ENCODE results near the gene NOX5.

DNA sequence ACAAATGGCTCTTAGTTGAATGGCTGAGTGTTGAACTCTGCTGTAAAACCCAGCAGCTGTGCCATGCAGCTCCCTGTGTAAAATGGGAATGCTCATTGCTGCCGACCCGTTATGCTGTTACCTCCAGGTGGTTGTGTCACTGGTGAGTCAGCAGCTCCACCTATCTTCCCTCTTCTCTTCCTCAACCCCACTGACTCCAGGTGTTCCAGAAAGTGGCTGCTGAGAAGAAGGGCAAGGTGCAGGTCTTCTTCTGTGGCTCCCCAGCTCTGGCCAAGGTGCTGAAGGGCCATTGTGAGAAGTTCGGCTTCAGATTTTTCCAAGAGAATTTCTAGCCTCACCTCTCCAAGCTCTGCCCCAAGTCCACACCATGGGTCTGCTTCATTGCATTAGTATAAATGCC is 41.9 kb downstream of the NOX5 start:
- TF ChIP-seq, protein P1, sequence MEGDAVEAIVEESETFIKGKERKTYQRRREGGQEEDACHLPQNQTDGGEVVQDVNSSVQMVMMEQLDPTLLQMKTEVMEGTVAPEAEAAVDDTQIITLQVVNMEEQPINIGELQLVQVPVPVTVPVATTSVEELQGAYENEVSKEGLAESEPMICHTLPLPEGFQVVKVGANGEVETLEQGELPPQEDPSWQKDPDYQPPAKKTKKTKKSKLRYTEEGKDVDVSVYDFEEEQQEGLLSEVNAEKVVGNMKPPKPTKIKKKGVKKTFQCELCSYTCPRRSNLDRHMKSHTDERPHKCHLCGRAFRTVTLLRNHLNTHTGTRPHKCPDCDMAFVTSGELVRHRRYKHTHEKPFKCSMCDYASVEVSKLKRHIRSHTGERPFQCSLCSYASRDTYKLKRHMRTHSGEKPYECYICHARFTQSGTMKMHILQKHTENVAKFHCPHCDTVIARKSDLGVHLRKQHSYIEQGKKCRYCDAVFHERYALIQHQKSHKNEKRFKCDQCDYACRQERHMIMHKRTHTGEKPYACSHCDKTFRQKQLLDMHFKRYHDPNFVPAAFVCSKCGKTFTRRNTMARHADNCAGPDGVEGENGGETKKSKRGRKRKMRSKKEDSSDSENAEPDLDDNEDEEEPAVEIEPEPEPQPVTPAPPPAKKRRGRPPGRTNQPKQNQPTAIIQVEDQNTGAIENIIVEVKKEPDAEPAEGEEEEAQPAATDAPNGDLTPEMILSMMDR (IDR thresholded peaks at IDR 0.05): no peak
- TF ChIP-seq POLR2A (IDR thresholded peaks at IDR 0.05): no peak
- no peak for TF ChIP-seq POLR2AphosphoS5 (IDR thresholded peaks at IDR 0.05; ENCODE audit: insufficient read depth in 1 of 2, low read depth in 1 of 2)

Measured in vagina (tissue), 2 donors.